SK-N-SH (cell line): ENCODE measurements around the gene SERINC2. TPM values are rescaled to one million over a fixed set of nuclear protein-coding genes. Genes with fewer than 3 reads are reported as not detected.

Experiments used
- CTCF ChIA-PET: fragments of 300-600, 350-600 bp; formaldehyde crosslinking; extraction: SDS; loops from one replicate; lab custom pipeline; 2021; lab: Yijun Ruan, JAX
- POLR2A ChIA-PET: fragments of 350-600 bp; sonication (Branson Sonifier 250); formaldehyde crosslinking; extraction: SDS; loops from one replicate; lab custom pipeline; 2020; ENCODE audit warnings: antibody characterized with exemption, inconsistent platforms; lab: Yijun Ruan, JAX
- DNase-seq: peaks from one replicate; pipeline ENCODE4 v3.0.0; 2012
- H2AFZ ChIP-seq: fragments of 200-600 bp; sonication (generic); 2 replicates; pipeline ENCODE4 v1.8.1; 2016; ENCODE audit warnings: antibody characterized with exemption, mild to moderate bottlenecking, low read depth
- H3F3A ChIP-seq: fragments of 200-600 bp; sonication (generic); replicated peaks from 2 replicates; pipeline ENCODE3; 2016; ENCODE audit warnings: antibody characterized with exemption, mild to moderate bottlenecking; ENCODE audit not compliant: insufficient read depth
- H3K27ac ChIP-seq, 2 experiments: fragments of 200-500 bp in 1 of 2; fragments of 200-600 bp in 1 of 2; sonication (Bioruptor generic) in 1 of 2; sonication (generic), shearing (Covaris generic) in 1 of 2; 2 replicates each; pipeline versions ENCODE4 v1.5.1 to v1.6.1; 2014 to 2016; ENCODE audit warnings: low read depth in 2 of 2, inconsistent platforms in 1 of 2, low read length in 1 of 2, mild to moderate bottlenecking in 1 of 2, mixed read lengths in 1 of 2
- H3K27me3 ChIP-seq: fragments of 200-600 bp; sonication (generic), shearing (Covaris generic); 2 replicates; pipeline ENCODE4 v1.6.1; 2016; ENCODE audit warnings: mixed run types; ENCODE audit not compliant: insufficient read depth
- H3K36me3 ChIP-seq, 2 experiments: fragments of 200-500 bp in 1 of 2; fragments of 200-600 bp in 1 of 2; sonication (Bioruptor generic) in 1 of 2; sonication (generic) in 1 of 2; replicated peaks in 1 of 2; 2 replicates each; pipeline versions ENCODE3 to v1.5.1; 2014 to 2016; ENCODE audit warnings: low read length in 1 of 2, mild to moderate bottlenecking in 1 of 2; ENCODE audit not compliant: insufficient read depth in 2 of 2, control insufficient read depth in 1 of 2
- H3K4me1 ChIP-seq, 2 experiments: fragments of 200-500 bp in 1 of 2; fragments of 200-600 bp in 1 of 2; sonication (Bioruptor generic) in 1 of 2; sonication (generic), shearing (Covaris generic) in 1 of 2; 2 replicates each; pipeline versions ENCODE4 v1.5.1 to v1.6.1; 2014 to 2016; ENCODE audit warnings: low read depth in 1 of 2, low read length in 1 of 2, mixed run types in 1 of 2; ENCODE audit not compliant: insufficient read depth in 2 of 2, control insufficient read depth in 1 of 2
- H3K4me2 ChIP-seq: fragments of 200-600 bp; sonication (generic), shearing (Covaris generic); 2 replicates; pipeline ENCODE4 v1.6.1; 2017; ENCODE audit warnings: mixed run types
- H3K4me3 ChIP-seq, 2 experiments: fragments of 200-500 bp in 1 of 2; fragments of 200-600 bp in 1 of 2; sonication (Bioruptor generic) in 1 of 2; sonication (generic), shearing (Covaris generic) in 1 of 2; 2 replicates each; pipeline versions ENCODE4 v1.5.1 to v1.8.1; 2014 to 2016; ENCODE audit warnings: low read depth in 2 of 2, inconsistent platforms in 1 of 2, low read length in 1 of 2, mild to moderate bottlenecking in 1 of 2, mixed read lengths in 1 of 2, moderate library complexity in 1 of 2
- H3K79me2 ChIP-seq: fragments of 200-600 bp; sonication (generic); 2 replicates; pipeline ENCODE4 v1.8.1; 2017; ENCODE audit warnings: mild to moderate bottlenecking; ENCODE audit not compliant: insufficient read depth
- H3K9ac ChIP-seq: fragments of 200-600 bp; sonication (generic); 2 replicates; pipeline ENCODE4 v1.6.1; 2017; ENCODE audit warnings: mixed run types
- H3K9me2 ChIP-seq: fragments of 200-600 bp; sonication (generic); 2 replicates; pipeline ENCODE4 v1.6.1; 2017; ENCODE audit warnings: mixed run types
- H3K9me3 ChIP-seq: fragments of 200-600 bp; sonication (generic); 2 replicates; pipeline ENCODE4 v1.6.1; 2017; ENCODE audit warnings: mixed run types, mild to moderate bottlenecking, moderate library complexity
- H4K20me1 ChIP-seq: fragments of 200-600 bp; sonication (generic); 2 replicates; pipeline ENCODE4 v1.6.1; 2017; ENCODE audit warnings: mild to moderate bottlenecking, mixed run types; ENCODE audit not compliant: insufficient read depth
- CHD2 ChIP-seq: fragments of 150-350 bp; IDR thresholded peaks from 2 replicates; pipeline ENCODE4 v1.6.1; 2018; ENCODE audit warnings: low read length; ENCODE audit not compliant: partially characterized antibody
- CTCF ChIP-seq: fragments of 200-600 bp; sonication (generic); IDR thresholded peaks from 2 replicates; pipeline ENCODE4 v1.6.1; 2017; ENCODE audit warnings: antibody characterized with exemption, mild to moderate bottlenecking, moderate library complexity
- ELF1 ChIP-seq: IDR thresholded peaks from 2 replicates; pipeline ENCODE4 v1.4.0; 2012
- EZH2phosphoT487 ChIP-seq: fragments of 200-600 bp; sonication (generic); IDR thresholded peaks from 2 replicates; pipeline ENCODE4 v1.6.1; 2017; ENCODE audit warnings: low read depth, mixed run types, mild to moderate bottlenecking, antibody characterized with exemption, moderate library complexity, borderline replicate concordance
- FOSL2 ChIP-seq: IDR thresholded peaks from 2 replicates; pipeline ENCODE4 v1.4.0; 2012; ENCODE audit warnings: low read depth, mild to moderate bottlenecking, moderate library complexity, borderline replicate concordance
- FOXJ3 ChIP-seq: sonication (generic); formaldehyde crosslinking; IDR thresholded peaks from 2 replicates; pipeline ENCODE4 v1.5.1; 2020; ENCODE audit warnings: mild to moderate bottlenecking, missing genetic modification reagents
- GATA2 ChIP-seq: sonication (generic); formaldehyde crosslinking; IDR thresholded peaks from 2 replicates; pipeline ENCODE4 v1.5.0; 2020; ENCODE audit warnings: mild to moderate bottlenecking, missing genetic modification reagents
- JUND ChIP-seq: IDR thresholded peaks from 2 replicates; pipeline ENCODE4 v1.4.0; 2012
- MAX ChIP-seq: IDR thresholded peaks from 2 replicates; pipeline ENCODE4 v1.4.0; 2012; ENCODE audit warnings: low read depth
- NFIC ChIP-seq: IDR thresholded peaks from 2 replicates; pipeline ENCODE4 v1.4.0; 2012; ENCODE audit warnings: borderline replicate concordance
- NRF1 ChIP-seq: IDR thresholded peaks from 2 replicates; pipeline ENCODE4 v1.6.1; 2012; ENCODE audit warnings: low read depth, mild to moderate bottlenecking, low read length
- POLR2AphosphoS5 ChIP-seq: IDR thresholded peaks from 2 replicates; pipeline ENCODE4 v1.6.1; 2012; ENCODE audit warnings: low read depth, low read length
- RAD21 ChIP-seq: IDR thresholded peaks from 2 replicates; pipeline ENCODE4 v1.6.1; 2012; ENCODE audit warnings: mild to moderate bottlenecking, low read length
- RCOR1 ChIP-seq: fragments of 150-350 bp; IDR thresholded peaks from 2 replicates; pipeline ENCODE4 v1.6.1; 2017; ENCODE audit warnings: antibody characterized with exemption, low read length
- RFX5 ChIP-seq: IDR thresholded peaks from 2 replicates; pipeline ENCODE4 v1.6.1; 2012; ENCODE audit warnings: mild to moderate bottlenecking, improper control_type of control experiment, low read length
- SIN3A ChIP-seq: IDR thresholded peaks from 2 replicates; pipeline ENCODE4 v1.6.1; 2012; ENCODE audit warnings: low read depth, mild to moderate bottlenecking, low read length, moderate library complexity, borderline replicate concordance
- SMC3 ChIP-seq: IDR thresholded peaks from 2 replicates; pipeline ENCODE4 v1.6.1; 2012; ENCODE audit warnings: low read depth, low read length, improper control_type of control experiment
- TAF1 ChIP-seq: IDR thresholded peaks from 2 replicates; pipeline ENCODE4 v1.6.1; 2012; ENCODE audit warnings: low read depth, mild to moderate bottlenecking, low read length, moderate library complexity, borderline replicate concordance
- TCF12 ChIP-seq: IDR thresholded peaks from 2 replicates; pipeline ENCODE4 v1.4.0; 2012
- TEAD4 ChIP-seq: IDR thresholded peaks from 2 replicates; pipeline ENCODE4 v1.4.0; 2012; ENCODE audit warnings: mild to moderate bottlenecking, borderline replicate concordance; ENCODE audit not compliant: insufficient read depth
- USF2 ChIP-seq: fragments of 150-350 bp; IDR thresholded peaks from 2 replicates; pipeline ENCODE4 v1.6.1; 2017; ENCODE audit warnings: antibody characterized with exemption, low read length, low read depth, borderline replicate concordance
- YY1 ChIP-seq: IDR thresholded peaks from 2 replicates; pipeline ENCODE4 v1.4.0; 2012; ENCODE audit warnings: low read depth, mild to moderate bottlenecking
- WGBS: methylation state at CpG from one replicate; pipeline ENCODE4 v1.1.6; 2017; ENCODE audit warnings: low lambda C conversion rate; 5-methylcytosine and 5-hydroxymethylcytosine counted together
- polyA plus RNA-seq, 3 experiments: library from polyadenylated mRNA; depleted of rRNA; stranded (reverse); fragments of >200 nt; gene quantifications; 2 replicates each; pipeline ENCODE4 v1.2.3, GENCODE V29; 2012

The SERINC2 gene
- polyA plus RNA-seq, 1 of the 3 experiments (the other 2 are of a cell fraction): 22.2 TPM

DNA sequence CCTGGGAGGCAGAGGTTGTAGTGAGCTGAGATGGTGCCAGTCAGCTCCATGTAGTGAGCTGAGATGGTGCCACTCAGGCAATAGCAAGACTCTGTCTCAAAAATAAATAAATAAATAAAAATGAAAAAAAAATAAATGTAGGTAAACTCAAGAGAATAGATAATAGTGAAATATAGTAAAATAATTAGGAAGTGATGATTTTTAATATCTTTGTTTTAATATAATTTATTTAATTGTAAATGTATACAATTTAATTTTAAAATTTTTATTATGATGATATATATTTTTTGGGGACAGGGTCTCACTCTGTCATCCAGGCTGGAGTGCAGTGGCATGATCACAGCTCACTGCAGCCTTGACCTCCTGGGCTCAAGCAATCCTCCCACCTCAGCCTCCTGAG, 19.6 kb upstream of the SERINC2 start:
- H3K4me2 ChIP-seq: no peak overlapping the region
- no peak overlapping the region for H3K4me3 ChIP-seq
- no peaks in the 10 kb centered on the region for H3K36me3 ChIP-seq
- H3K9me2 ChIP-seq: no peaks in the 10 kb centered on the region
- H3F3A ChIP-seq: peaks cover 16% of the 10 kb centered on the region
- no peak overlapping the region for H3K27ac ChIP-seq
- peaks cover 3 to 12% of the 10 kb centered on the region in 2 experiments; a peak in 2 of 4 replicates for H3K4me1 ChIP-seq
- no peaks in the 10 kb centered on the region for H3K9me3 ChIP-seq
- H3K27me3 ChIP-seq: no peaks in the 10 kb centered on the region
- no peaks in the 10 kb centered on the region for H3K79me2 ChIP-seq
- H2AFZ ChIP-seq: no peak overlapping the region
- DNase-seq: no peak
- ChIA-PET CTCF (interaction anchor here (0.6 to 13.9 kb wide), 13 partner anchors 9 to 212 kb away, joined by 3 to 287 read pairs (median 15); partner anchors contain the start of gene SERINC2), POLR2A (no interaction called here)
- no peak overlapping the region for H3K9ac ChIP-seq
- H4K20me1 ChIP-seq: no peaks in the 10 kb centered on the region
- no peak for TF ChIP-seq FOXJ3 (CRISPR knock-in tag)
- no peak for TF ChIP-seq GATA2 (CRISPR knock-in tag)
- no peak for TF ChIP-seq MAX
- TF ChIP-seq POLR2AphosphoS5: no peak
- TF ChIP-seq RFX5: no peak
- TF ChIP-seq NFIC: no peak
- no peak for TF ChIP-seq YY1
- no peak for TF ChIP-seq SMC3
- TF ChIP-seq JUND: no peak
- no peak for TF ChIP-seq TAF1
- no peak for TF ChIP-seq EZH2phosphoT487
- no peak for TF ChIP-seq FOSL2
- TF ChIP-seq TEAD4: no peak
- TF ChIP-seq USF2: no peak
- no peak for TF ChIP-seq TCF12

GRCh38 chr1:31394584-31395193, 18.3 kb upstream of the SERINC2 start:
- peak; percentile 88 for DNase-seq
- Histone ChIP-seq H3K27ac (no peak overlapping the region), H4K20me1 (no peaks in the 10 kb centered on the region), H3F3A (peaks cover 16% of the 10 kb centered on the region), H3K9ac (no peak overlapping the region), H3K4me1 (peaks cover 3 to 12% of the 10 kb centered on the region in 2 experiments; a peak in 2 of 4 replicates), H3K9me3 (no peaks in the 10 kb centered on the region), H3K79me2 (no peaks in the 10 kb centered on the region), H2AFZ (peak overlapping the region; percentile 82), H3K4me3 (peak overlapping the region; percentile 41 to 58; a peak in 3 of 4 replicates), H3K36me3 (no peaks in the 10 kb centered on the region), H3K27me3 (no peaks in the 10 kb centered on the region), H3K9me2 (no peaks in the 10 kb centered on the region), H3K4me2 (peak overlapping the region; percentile 76)
- 9% methylated on average over 12 of the region's 36 CpGs for WGBS
- ChIA-PET POLR2A (interaction anchor here (1.1 to 1.6 kb wide), 2 partner anchors 10 to 20 kb away, joined by 3 to 4 read pairs; no protein-coding TSS in a partner anchor), CTCF (interaction anchor here (0.6 to 13.9 kb wide), 43 partner anchors 10 to 733 kb away, joined by 3 to 287 read pairs (median 4); partner anchors contain the start of genes FABP3 and SERINC2)
- TF ChIP-seq SMC3 (peak; percentile 88), NFIC (no peak), SIN3A (no peak), MAX (peak; percentile 32; the same call in 1 of the 2 replicates), RCOR1 (0 out of 2 replicates have a peak, but pooled peaks have one; percentile 61), EZH2phosphoT487 (no peak), NRF1 (no peak), RAD21 (peak; percentile 79), CHD2 (peak; percentile 51), CTCF (peak; percentile 86), ELF1 (0 out of 2 replicates have a peak, but pooled peaks have one; percentile 8)
